Gastrocnemius medialis (tissue), 4 donors: ENCODE data around the gene PIRT. TPM values are rescaled to one million over a fixed set of nuclear protein-coding genes. Genes with fewer than 3 reads are reported as not detected.

Experiments
- ATAC-seq, 2 donors: fragments of 150-250 bp; one replicate each; pipeline ENCODE4 v1.9.1; 2016
- DNase-seq, 2 donors: peaks; one replicate each; pipeline ENCODE4 v3.0.0-alpha.2; 2019
- H3K27ac ChIP-seq, 4 donors: fragments of 200-600 bp; sonication (generic); 1 replicate in 1 of 4; 2 replicates in 3 of 4; pipeline ENCODE4 v1.5.1; 2016 to 2018; ENCODE audit warnings: mild to moderate bottlenecking in 2 of 4, moderate library complexity in 1 of 4
- H3K27me3 ChIP-seq, 3 donors: fragments of 200-600 bp; sonication (generic) in 2 of 3; 1 replicate in 1 of 3; 2 replicates in 2 of 3; pipeline versions ENCODE4 v1.5.1 to v1.6.0; 2016 to 2019; ENCODE audit warnings: mild to moderate bottlenecking in 1 of 3, moderate library complexity in 1 of 3
- H3K36me3 ChIP-seq, 2 donors: fragments of 200-600 bp; sonication (generic) in 1 of 2; one replicate each; pipeline ENCODE4 v1.5.1; 2017 to 2018
- H3K4me1 ChIP-seq, 2 donors: fragments of 200-600 bp; sonication (generic) in 1 of 2; one replicate each; pipeline ENCODE4 v1.5.1; 2016 to 2017; ENCODE audit warnings: mild to moderate bottlenecking in 2 of 2
- H3K4me3 ChIP-seq, 4 donors: fragments of 200-600 bp; sonication (generic) in 3 of 4; 1 replicate in 1 of 4; 2 replicates in 3 of 4; pipeline ENCODE4 v1.5.1; 2016 to 2019; ENCODE audit warnings: mild to moderate bottlenecking in 2 of 4
- H3K9me3 ChIP-seq, 3 donors: fragments of 200-600 bp; sonication (generic) in 2 of 3; 1 replicate in 1 of 3; 2 replicates in 2 of 3; pipeline ENCODE4 v1.5.1; 2016 to 2019
- CTCF ChIP-seq, 5 experiments: fragments of 450-650 bp in 3 of 5; fragments of 200-600 bp in 2 of 5; sonication (generic) in 2 of 5; IDR thresholded peaks in 4 of 5; conservative IDR thresholded peaks in 1 of 5; 1 replicate in 4 of 5; 2 replicates in 1 of 5; pipeline ENCODE4 v1.5.1; 2016 to 2019; ENCODE audit warnings: antibody characterized with exemption in 5 of 5, mild to moderate bottlenecking in 3 of 5, moderate library complexity in 3 of 5
- POLR2A ChIP-seq, 2 donors: fragments of 450-650 bp; IDR thresholded peaks; one replicate each; pipeline ENCODE4 v1.6.1; 2017; ENCODE audit warnings: antibody characterized with exemption in 2 of 2, mild to moderate bottlenecking in 2 of 2, moderate library complexity in 2 of 2
- in situ Hi-C, 4 donors: fragments of 200-750 bp; cut with MboI; loops; one replicate each; pipeline versions ENCODE4 v1.15.0 to v1.8.0; 2017; ENCODE audit warnings: low sequenced_read_pairs in 4 of 4
- intact Hi-C: fragments of 100-400 bp; cut with DNase I; formaldehyde crosslinking; loops from one replicate; pipeline ENCODE4 v1.15.1; 2023; ENCODE audit warnings: low total_unique reads
- total RNA-seq, 4 donors: library from RNA; depleted of rRNA; stranded (reverse); fragments of >200 nt; gene quantifications; one replicate each; pipeline versions ENCODE4 v1.1.0 to v1.2.3, GENCODE V29; 2016

PIRT gene
- total RNA-seq, 4 donors from 2014 or later: not detected

DNA sequence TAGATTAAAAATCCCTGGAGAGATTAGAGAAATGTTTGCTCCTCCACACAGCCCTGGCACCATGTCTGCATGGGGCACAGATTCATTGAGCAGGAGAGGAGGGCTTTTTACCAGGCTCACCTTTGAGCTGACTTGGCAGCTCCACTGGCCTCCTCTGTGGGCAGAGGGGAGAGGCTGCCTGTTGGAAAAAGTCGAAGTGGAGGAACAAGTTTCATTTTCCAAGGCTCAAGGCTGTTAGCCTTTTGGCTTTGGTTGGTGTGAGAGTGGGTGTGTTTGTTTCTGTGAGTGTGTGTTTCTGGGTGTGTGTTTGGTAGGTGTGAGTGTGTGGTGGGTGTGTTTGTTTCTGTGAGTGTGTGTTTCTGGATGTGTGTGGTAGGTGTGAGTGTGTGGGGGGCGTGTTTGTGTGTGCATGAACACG is 39.5 kb downstream of the PIRT start:
- TF ChIP-seq CTCF (IDR thresholded peaks at IDR 0.05 in 4 of 5, conservative IDR thresholded peaks at IDR 0.05 in 1 of 5) (no peak), POLR2A (IDR thresholded peaks at IDR 0.05) (no peak)
- Histone ChIP-seq H3K4me1 (peaks cover 4 to 7% of the 10 kb centered on the region in 2 donors), H3K9me3 (no peaks in the 10 kb centered on the region), H3K27ac (no peak overlapping the region), H3K36me3 (no peaks in the 10 kb centered on the region), H3K4me3 (no peak overlapping the region), H3K27me3 (no peaks in the 10 kb centered on the region)
- in situ Hi-C loops (no loop called here), intact Hi-C loops (loop anchor here (5.0 kb wide), 1 partner anchor 49 kb away; no protein-coding TSS in a partner anchor)
- DNase-seq: no peak
- ATAC-seq: no peak

- Histone ChIP-seq H3K9me3 (no peaks in the 10 kb centered on the region), H3K27me3 (no peaks in the 10 kb centered on the region), H3K27ac (no peak overlapping the region), H3K36me3 (no peaks in the 10 kb centered on the region), H3K4me3 (no peak overlapping the region), H3K4me1 (peaks cover 4 to 7% of the 10 kb centered on the region in 2 donors)
- in situ Hi-C loops: no loop called here
- intact Hi-C loops: loop anchor here (5.0 kb wide), 1 partner anchor 50 kb away; no protein-coding TSS in a partner anchor
- ATAC-seq (no peak), DNase-seq (no peak)
- TF ChIP-seq CTCF (IDR thresholded peaks at IDR 0.05 in 4 of 5, conservative IDR thresholded peaks at IDR 0.05 in 1 of 5) (no peak), POLR2A (IDR thresholded peaks at IDR 0.05) (no peak)
Observed at GRCh38 chr17:10797476-10798328, 40.2 kb downstream of the PIRT start.

DNA sequence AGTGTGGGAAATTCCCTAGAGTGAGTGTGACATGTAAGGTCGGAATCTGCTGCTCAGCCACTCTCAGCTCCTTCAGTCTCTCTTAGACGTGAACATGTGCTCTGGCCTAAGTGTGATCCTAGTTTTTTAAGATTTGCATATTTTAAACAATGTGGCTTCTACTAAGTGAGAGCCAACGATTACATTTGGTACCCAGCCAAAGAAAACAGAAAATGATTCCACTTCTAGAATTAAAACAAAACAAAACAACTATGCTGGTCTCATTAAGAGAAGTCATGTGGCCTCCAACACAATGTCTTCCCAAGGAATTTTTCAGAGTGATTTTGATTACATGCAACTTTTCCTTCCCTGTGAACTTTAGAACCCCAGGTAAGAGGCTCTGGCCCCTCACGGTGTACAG is 44.1 kb downstream of the PIRT start:
- intact Hi-C loops (no loop called here), in situ Hi-C loops (no loop called here)
- Histone ChIP-seq H3K36me3 (no peaks in the 10 kb centered on the region), H3K9me3 (no peaks in the 10 kb centered on the region), H3K27me3 (no peaks in the 10 kb centered on the region), H3K4me3 (no peak overlapping the region), H3K27ac (no peak overlapping the region), H3K4me1 (peaks cover 13 to 21% of the 10 kb centered on the region in 2 donors)
- DNase-seq (no peak), ATAC-seq (no peak)
- TF ChIP-seq CTCF (IDR thresholded peaks at IDR 0.05 in 4 of 5, conservative IDR thresholded peaks at IDR 0.05 in 1 of 5) (no peak), POLR2A (IDR thresholded peaks at IDR 0.05) (no peak)

DNA sequence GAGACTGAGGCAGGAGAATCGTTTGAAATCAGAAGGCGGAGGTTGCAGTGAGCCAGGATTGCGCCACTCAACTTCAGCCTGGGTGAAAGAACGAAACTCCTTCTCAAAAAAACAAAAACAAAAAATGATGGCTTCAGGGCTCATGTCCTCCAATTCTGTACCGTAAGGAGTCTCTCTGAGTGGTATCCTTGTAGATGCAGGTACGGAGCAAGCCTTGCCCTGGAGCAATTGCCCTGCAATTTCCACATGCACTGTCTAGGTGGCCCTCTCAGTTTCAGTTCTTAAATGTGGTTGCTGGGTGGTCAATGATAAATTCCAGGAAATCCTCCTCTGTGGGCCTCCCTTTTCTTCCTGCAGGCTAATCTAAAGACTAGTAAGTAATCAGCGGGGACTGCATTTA is 44.6 kb downstream of the PIRT start:
- in situ Hi-C loops (no loop called here), intact Hi-C loops (no loop called here)
- peaks cover 13 to 19% of the 10 kb centered on the region in 2 donors for H3K4me1 ChIP-seq
- no peak for TF ChIP-seq CTCF (IDR thresholded peaks at IDR 0.05 in 4 of 5, conservative IDR thresholded peaks at IDR 0.05 in 1 of 5)
- ATAC-seq (no peak), DNase-seq (no peak)
- no peak overlapping the region for H3K4me3 ChIP-seq
- H3K36me3 ChIP-seq: no peaks in the 10 kb centered on the region
- H3K9me3 ChIP-seq: no peaks in the 10 kb centered on the region
- no peak overlapping the region for H3K27ac ChIP-seq
- H3K27me3 ChIP-seq: no peaks in the 10 kb centered on the region
